Choroid plexus epithelial cell (primary cell): ENCODE measurements around the gene RTKN2.

ENCODE experiments used
- DNase-seq: peaks from one replicate; pipeline ENCODE4 v3.0.0-alpha.2; 2010; ENCODE audit warnings: low read depth
- H3K4me3 ChIP-seq: 2 replicates; pipeline ENCODE4 v1.5.1; 2011; ENCODE audit warnings: low read depth, mild to moderate bottlenecking, control low read depth, low read length, moderate library complexity
- CTCF ChIP-seq: conservative IDR thresholded peaks from 2 replicates; pipeline ENCODE4 v1.5.1; 2011; ENCODE audit warnings: low read depth, mild to moderate bottlenecking, control low read depth, inconsistent platforms, low read length, moderate library complexity

RTKN2 gene

GRCh38 chr10:62186999-62187675 is 81.5 kb downstream of the RTKN2 start:
- no peak overlapping the region for H3K4me3 ChIP-seq
- TF ChIP-seq CTCF: no peak
- DNase-seq: no peak

- no peak for DNase-seq
- H3K4me3 ChIP-seq: no peak overlapping the region
- no peak for TF ChIP-seq CTCF
Measured at GRCh38 chr10:62185919-62186692, 82.5 kb downstream of the RTKN2 start.

GRCh38 chr10:62183857-62184795 is 84.5 kb downstream of the RTKN2 start:
- H3K4me3 ChIP-seq: no peak overlapping the region
- DNase-seq: no peak
- TF ChIP-seq CTCF: no peak

- TF ChIP-seq CTCF: no peak
- no peak overlapping the region for H3K4me3 ChIP-seq
- no peak for DNase-seq
Measured at GRCh38 chr10:62183442-62183841, 85.2 kb downstream of the RTKN2 start.

- H3K4me3 ChIP-seq: no peak overlapping the region
- TF ChIP-seq CTCF: no peak
- no peak for DNase-seq
Measured at GRCh38 chr10:62182595-62182994, 86.0 kb downstream of the RTKN2 start.

- DNase-seq: no peak
- no peak overlapping the region for H3K4me3 ChIP-seq
- no peak for TF ChIP-seq CTCF
Measured at GRCh38 chr10:62182171-62182570, 86.5 kb downstream of the RTKN2 start.
